PC-9 (cell line): ENCODE measurements around the gene SYNJ2. TPM values are rescaled to one million over a fixed set of nuclear protein-coding genes. Genes with fewer than 3 reads are reported as not detected.

Source experiments
- BruUV-seq: library from RNA; stranded (reverse); fragments of 400-500 nt; replicated peaks from 2 replicates; lab custom pipeline; 2021; lab: Mats Ljungman, UMichigan
- CTCF ChIA-PET: fragments of 300-600 bp; sonication (Branson Sonifier 250); formaldehyde crosslinking; loops from one replicate; lab custom pipeline; 2022; ENCODE audit warnings: antibody characterized with exemption; lab: Charles Lee
- POLR2A ChIA-PET: fragments of 300-600 bp; sonication (Branson Sonifier 250); formaldehyde crosslinking; loops from one replicate; lab custom pipeline; 2022; ENCODE audit warnings: antibody characterized with exemption; ENCODE audit not compliant: unreplicated experiment; lab: Charles Lee
- DNase-seq, 2 experiments: peaks; one replicate each; pipeline versions ENCODE4 v3.0.0 to v3.0.0-alpha.2; 2015 to 2022; ENCODE audit warnings: mixed read lengths in 1 of 2
- H2AFZ ChIP-seq: fragments of 200-600 bp; sonication (generic); 2 replicates; pipeline ENCODE4 v1.8.1; 2017; ENCODE audit warnings: antibody characterized with exemption
- H3F3A ChIP-seq: fragments of 200-600 bp; sonication (generic); 2 replicates; pipeline ENCODE4 v1.8.1; 2017; ENCODE audit warnings: antibody characterized with exemption, mild to moderate bottlenecking, low read depth; ENCODE audit not compliant: insufficient read depth
- H3K27ac ChIP-seq: fragments of 200-600 bp; sonication (generic); 2 replicates; pipeline ENCODE4 v1.6.1; 2016; ENCODE audit warnings: mixed run types
- H3K27me3 ChIP-seq: fragments of 200-600 bp; sonication (generic); 2 replicates; pipeline ENCODE4 v1.6.1; 2016; ENCODE audit warnings: low read depth, mixed run types; ENCODE audit not compliant: insufficient read depth
- H3K36me3 ChIP-seq: fragments of 200-600 bp; sonication (generic); 2 replicates; pipeline ENCODE4 v1.6.1; 2016; ENCODE audit warnings: low read depth, mixed run types
- H3K4me1 ChIP-seq: fragments of 200-600 bp; sonication (generic); replicated peaks from 2 replicates; pipeline ENCODE4 v1.6.1; 2016; ENCODE audit warnings: mixed run types; ENCODE audit not compliant: insufficient read depth
- H3K4me2 ChIP-seq: fragments of 200-600 bp; sonication (generic); 2 replicates; pipeline ENCODE4 v1.6.1; 2017; ENCODE audit warnings: mixed run types
- H3K4me3 ChIP-seq: fragments of 200-600 bp; sonication (generic); 2 replicates; pipeline ENCODE4 v1.6.1; 2016; ENCODE audit warnings: mixed run types
- H3K79me2 ChIP-seq: fragments of 200-600 bp; sonication (generic); 2 replicates; pipeline ENCODE4 v1.6.1; 2017; ENCODE audit warnings: low read depth, mixed run types
- H3K9me2 ChIP-seq: fragments of 200-600 bp; sonication (generic); 2 replicates; pipeline ENCODE4 v1.8.1; 2017; ENCODE audit warnings: mild to moderate bottlenecking; ENCODE audit not compliant: insufficient read depth
- H3K9me3 ChIP-seq: fragments of 200-600 bp; sonication (generic); 2 replicates; pipeline ENCODE4 v1.8.1; 2016; ENCODE audit warnings: low read depth; ENCODE audit not compliant: insufficient read depth
- H4K20me1 ChIP-seq: fragments of 200-600 bp; sonication (generic); 2 replicates; pipeline ENCODE4 v1.8.1; 2017; ENCODE audit not compliant: insufficient read depth
- CTCF ChIP-seq: fragments of 200-600 bp; sonication (generic); conservative IDR thresholded peaks from 2 replicates; pipeline ENCODE4 v1.6.1; 2017; ENCODE audit warnings: mixed run types, antibody characterized with exemption, mild to moderate bottlenecking, moderate library complexity
- EZH2 ChIP-seq: fragments of 200-600 bp; sonication (generic); IDR thresholded peaks from 2 replicates; pipeline ENCODE4 v1.8.0; 2017; ENCODE audit warnings: antibody characterized with exemption, low read depth
- intact Hi-C: fragments of 100-400 bp; cut with micrococcal nuclease; formaldehyde crosslinking; loops from one replicate; pipeline ENCODE4 v1.10.0; 2022; ENCODE audit not compliant: unreplicated experiment
- total RNA-seq: library from RNA; stranded (reverse); gene quantifications from 2 replicates; pipeline ENCODE4 v1.2.3, GENCODE V29; 2021

The SYNJ2 gene
- total RNA-seq, 1 experiment from 2014 or later: 30.3 TPM

- DNase-seq: no peak
- no peaks in the 10 kb centered on the region for H3K9me3 ChIP-seq
- no peaks in the 10 kb centered on the region for H3K36me3 ChIP-seq
- H3K9me2 ChIP-seq: no peaks in the 10 kb centered on the region
- BruUV-seq: no TSS peak
- CTCF ChIA-PET: no interaction called here
- H2AFZ ChIP-seq: no peak overlapping the region
- no peaks in the 10 kb centered on the region for H3K27me3 ChIP-seq
- H3F3A ChIP-seq: no peaks in the 10 kb centered on the region
- TF ChIP-seq CTCF (peak; percentile 38; the same call in 1 of the 2 replicates), EZH2 (no peak)
- no peaks in the 10 kb centered on the region for H4K20me1 ChIP-seq
- H3K4me3 ChIP-seq: no peak overlapping the region
- H3K27ac ChIP-seq: no peak overlapping the region
- POLR2A ChIA-PET: no interaction called here
- intact Hi-C loops: no loop called here
- H3K4me2 ChIP-seq: no peak overlapping the region
- no peaks in the 10 kb centered on the region for H3K79me2 ChIP-seq
- no peaks in the 10 kb centered on the region for H3K4me1 ChIP-seq
Measured at GRCh38 chr6:158143700-158144099, 162.0 kb downstream of the SYNJ2 start.

Other genes starting within 250 kb of the SYNJ2 start
- gene SNX9, start 158.6 kb upstream of the SYNJ2 start, total RNA-seq: 22.5 and 25.0 TPM in 2 replicates
- 4.1 and 4.9 TPM in 2 replicates for gene SERAC1, start 186.4 kb downstream of the SYNJ2 start, total RNA-seq
- 25.3 and 25.9 TPM in 2 replicates for gene GTF2H5, start 186.5 kb downstream of the SYNJ2 start, total RNA-seq